HG02973 (cell line): ENCODE results near the gene TRIM9.

Source experiments
- ATAC-seq: cut with Tn5 transposase; IDR thresholded peaks from one replicate; pipeline ENCODE4 v1.9.1; 2021; ENCODE audit warnings: moderate library complexity; ENCODE audit not compliant: unreplicated experiment

The TRIM9 gene

GRCh38 chr14:50937800-50938199, 157.1 kb downstream of the TRIM9 start:
- ATAC-seq = no peak

GRCh38 chr14:50937325-50937724, 157.6 kb downstream of the TRIM9 start:
- ATAC-seq = no peak

GRCh38 chr14:50936882-50937281, 158.0 kb downstream of the TRIM9 start:
- no peak for ATAC-seq

- no peak for ATAC-seq
These were observed 158.9 kb downstream of the TRIM9 start for GRCh38 chr14:50936016-50936340.

GRCh38 chr14:50935126-50936015, 159.5 kb downstream of the TRIM9 start:
- no peak for ATAC-seq

DNA sequence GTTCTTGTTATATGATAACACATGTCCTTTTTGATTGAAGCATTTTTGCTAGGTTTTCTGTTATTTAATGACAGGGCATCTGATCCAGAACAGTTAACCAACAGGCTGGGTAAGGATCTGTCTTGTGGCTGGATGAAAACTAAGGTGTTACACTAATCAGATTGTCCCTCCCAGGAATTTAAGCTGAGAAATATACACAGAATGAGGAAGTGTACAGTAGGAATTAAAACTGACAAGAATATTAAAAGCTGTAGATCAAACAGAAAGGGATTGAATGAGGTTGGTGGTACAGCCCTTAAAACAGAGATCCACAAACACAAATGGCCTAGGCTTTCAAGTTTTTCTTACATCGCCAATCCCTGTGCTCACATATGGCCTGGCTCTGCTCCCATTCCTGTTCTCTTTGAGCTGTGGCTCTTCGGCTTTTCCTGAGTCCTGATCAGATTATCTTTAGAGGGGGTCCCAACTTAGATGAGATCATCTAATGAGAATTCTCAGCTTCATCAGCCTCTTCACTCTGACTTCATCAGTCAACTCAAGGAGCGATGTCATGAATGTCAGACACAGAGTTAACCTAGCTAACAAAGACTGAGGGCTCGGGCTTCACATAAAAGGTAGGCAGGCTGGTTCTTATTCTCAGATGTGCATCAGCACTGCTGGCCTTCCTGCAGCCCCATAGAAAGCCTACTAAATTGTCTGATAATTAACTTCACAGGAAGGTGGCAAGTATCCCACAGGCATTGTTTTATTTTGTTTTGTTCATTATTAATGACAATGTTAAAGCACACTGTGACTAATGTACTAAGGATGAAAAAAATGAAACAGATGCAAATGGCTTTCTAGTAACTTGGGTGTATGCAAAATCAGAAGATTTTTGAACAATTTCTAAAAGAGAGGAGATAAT, 162.1 kb downstream of the TRIM9 start:
- ATAC-seq = no peak

GRCh38 chr14:50932156-50932555, 162.7 kb downstream of the TRIM9 start:
- ATAC-seq = no peak

- ATAC-seq = no peak
These were observed 163.3 kb downstream of the TRIM9 start for GRCh38 chr14:50931559-50931958.

- ATAC-seq = no peak
These were observed 165.4 kb downstream of the TRIM9 start for GRCh38 chr14:50929506-50929905.

- ATAC-seq = no peak
These were observed 166.8 kb downstream of the TRIM9 start for GRCh38 chr14:50928002-50928635.

DNA sequence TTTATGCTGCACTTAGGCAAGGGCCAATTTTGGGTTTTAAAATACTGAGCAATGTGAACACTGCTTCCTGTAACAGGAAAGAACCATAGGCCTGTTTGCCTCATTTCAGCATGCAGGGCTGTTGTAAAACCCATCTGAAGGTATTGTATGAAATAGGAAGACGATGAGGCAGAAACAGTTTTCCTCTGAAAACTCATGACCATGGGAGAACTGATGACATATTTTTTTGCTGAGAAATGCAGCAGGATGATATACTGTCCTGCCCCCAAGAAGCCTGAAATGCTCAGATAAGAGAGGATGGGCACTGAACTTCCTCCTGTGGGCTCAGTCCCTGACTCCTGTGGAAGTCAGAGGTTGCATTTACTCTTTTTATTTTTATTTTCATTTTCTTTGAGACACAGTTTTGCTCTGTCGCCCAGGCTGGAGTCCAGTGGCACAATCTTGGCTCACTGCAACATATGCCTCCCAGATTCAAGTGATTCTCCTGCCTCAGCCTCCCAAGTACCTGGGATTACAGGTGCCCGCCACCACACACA, 168.0 kb downstream of the TRIM9 start:
- ATAC-seq = no peak
